K562 (cell line): ENCODE data around the gene PRKCSH. TPM values are rescaled to one million over a fixed set of nuclear protein-coding genes. Genes with fewer than 3 reads are reported as not detected.

ENCODE experiments used
- ATAC-seq: fragments of 200-7000 bp; cut with Tn5 transposase; 3 replicates; pipeline ENCODE4 v1.9.1; 2020; ENCODE audit warnings: moderate library complexity
- BruUV-seq: library from RNA; stranded (reverse); fragments of 400-500 nt; replicated peaks from 2 replicates; lab custom pipeline; 2021; lab: Mats Ljungman, UMichigan
- CTCF ChIA-PET: fragments of 300-600 bp; formaldehyde crosslinking; extraction: SDS; loops from one replicate; lab custom pipeline; 2021; ENCODE audit warnings: low intra/inter-chr PET ratio; lab: Yijun Ruan, JAX
- POLR2A ChIA-PET: fragments of 300-600, 350-650 bp; sonication (Branson Sonifier 250); formaldehyde crosslinking; extraction: SDS; loops from one replicate; lab custom pipeline; 2021; ENCODE audit warnings: antibody characterized with exemption, inconsistent platforms; lab: Yijun Ruan, JAX
- DNase-seq, 4 experiments: peaks; one replicate each; pipeline versions ENCODE4 v3.0.0 to v3.0.0-alpha.2; 2011 to 2018; ENCODE audit warnings: low spot score in 3 of 4, mixed read lengths in 3 of 4; ENCODE audit errors: extremely low read depth in 1 of 4
- FAIRE-seq: peaks from 2 replicates; lab custom pipeline; 2011; peaks lifted over from hg19 to GRCh38; lab: Jason Lieb, UNC
- H2AFZ ChIP-seq: 2 replicates; pipeline ENCODE4 v1.6.0; 2011; ENCODE audit warnings: low read depth, low read length, control low read depth, inconsistent platforms
- H3K27ac ChIP-seq: fragments of 200-600 bp; 3 replicates; pipeline ENCODE4 v1.8.0; 2011; ENCODE audit warnings: low read depth, mild to moderate bottlenecking, control low read depth, inconsistent platforms, low read length, moderate library complexity, mixed read lengths; ENCODE audit errors: extremely low read depth
- H3K27me3 ChIP-seq, 2 experiments: fragments of 300-600 bp in 1 of 2; 2 replicates in 1 of 2; 3 replicates in 1 of 2; pipeline versions ENCODE4 v1.6.0 to v1.8.0; 2011; ENCODE audit warnings: inconsistent platforms in 2 of 2, low read length in 2 of 2, mild to moderate bottlenecking in 1 of 2, mixed read lengths in 1 of 2, moderate library complexity in 1 of 2; ENCODE audit not compliant: control insufficient read depth in 2 of 2, insufficient read depth in 2 of 2
- H3K36me3 ChIP-seq: fragments of 300-600 bp; 3 replicates; pipeline ENCODE4 v1.8.0; 2011; ENCODE audit warnings: mild to moderate bottlenecking, low read length, inconsistent platforms; ENCODE audit not compliant: control insufficient read depth, insufficient read depth
- H3K4me1 ChIP-seq, 2 experiments: fragments of 200-600 bp in 1 of 2; replicated peaks in 1 of 2; 2 replicates in 1 of 2; 3 replicates in 1 of 2; pipeline versions ENCODE4 v1.5.1 to v1.8.0; 2011; ENCODE audit warnings: inconsistent platforms in 2 of 2, low read length in 2 of 2, mild to moderate bottlenecking in 1 of 2, mixed read lengths in 1 of 2, moderate library complexity in 1 of 2; ENCODE audit not compliant: control insufficient read depth in 2 of 2, insufficient read depth in 2 of 2
- H3K4me2 ChIP-seq: 2 replicates; pipeline ENCODE4 v1.6.1; 2011; ENCODE audit warnings: low read length, control low read depth, inconsistent platforms, mixed read lengths; ENCODE audit not compliant: insufficient read depth
- H3K4me3 ChIP-seq: fragments of 200-600 bp; sonication (generic), shearing (Covaris generic); 2 replicates; pipeline ENCODE4 v1.5.1; 2016; ENCODE audit warnings: control low read depth, inconsistent platforms
- H3K79me2 ChIP-seq: fragments of 200-600 bp; 3 replicates; pipeline ENCODE4 v1.8.0; 2011; ENCODE audit warnings: low read length, inconsistent platforms; ENCODE audit not compliant: control insufficient read depth, insufficient read depth
- H3K9ac ChIP-seq, 2 experiments: 2 replicates each; pipeline versions ENCODE4 v1.6.0 to v1.6.1; 2011; ENCODE audit warnings: low read depth in 2 of 2, low read length in 2 of 2, control low read depth in 1 of 2, inconsistent platforms in 1 of 2, mild to moderate bottlenecking in 1 of 2, mixed read lengths in 1 of 2; ENCODE audit not compliant: insufficient read depth in 1 of 2
- H3K9me1 ChIP-seq: one replicate; pipeline ENCODE4 v1.6.0; 2011; ENCODE audit warnings: inconsistent platforms, mild to moderate bottlenecking, low read length, moderate library complexity; ENCODE audit not compliant: control insufficient read depth, insufficient read depth
- H3K9me3 ChIP-seq: replicated peaks from 2 replicates; pipeline ENCODE4 v1.5.1; 2011; ENCODE audit warnings: low read depth, low read length, inconsistent platforms; ENCODE audit not compliant: control insufficient read depth, insufficient read depth
- H4K20me1 ChIP-seq: replicated peaks from 2 replicates; pipeline ENCODE4 v1.6.1; 2011; ENCODE audit warnings: low read length, inconsistent platforms, mixed read lengths; ENCODE audit not compliant: control insufficient read depth, insufficient read depth
- NFYB ChIP-seq: IDR thresholded peaks from 2 replicates; pipeline ENCODE4 v1.6.1; 2011; ENCODE audit warnings: mild to moderate bottlenecking, moderate library complexity; ENCODE audit not compliant: insufficient read length; ENCODE audit errors: extremely low read depth
- WGBS: fragments of 100-300 bp; shearing (Covaris generic); methylation state at CpG from one replicate; pipeline ENCODE4 v1.1.6; 2016; ENCODE audit warnings: low coverage, mixed read lengths; ENCODE audit not compliant: insufficient coverage; ENCODE audit errors: missing lambda C conversion rate; 5-methylcytosine and 5-hydroxymethylcytosine counted together
- in situ Hi-C: fragments of 300-500 bp; cut with MboI; formaldehyde crosslinking; loops from 4 replicates; pipeline ENCODE4 v1.15.0; 2018; ENCODE audit warnings: inconsistent platforms, mixed read lengths
- intact Hi-C: fragments of 100-400 bp; cut with micrococcal nuclease; formaldehyde crosslinking; loops from 2 replicates; pipeline ENCODE4 v1.14.2; 2022
- polyA plus RNA-seq, 8 experiments: library from polyadenylated mRNA; depleted of rRNA in 4 of 8; stranded (reverse) in 5 of 8; unstranded in 3 of 8; fragments of >200 nt; fragmentation: Nextera tagmentation in 2 of 8; fragmentation: Illumina TruSeq in 1 of 8; extraction: Ambion mirVana in 2 of 8; extraction: Trizol in 1 of 8; gene quantifications; 2 replicates each; pipeline versions ENCODE4 v1.2.1 to v1.2.3, GENCODE V29; 2011 to 2014; ENCODE audit warnings: inconsistent platforms in 1 of 8, missing spikeins in 1 of 8
- total RNA-seq, 7 experiments: library from RNA; depleted of rRNA in 6 of 7; stranded (reverse); fragments of >200 nt in 6 of 7; fragmentation: Illumina TruSeq in 2 of 7; extraction: Trizol in 2 of 7; gene quantifications; 2 replicates each; pipeline versions ENCODE4 v1.2.1 to v1.2.3, GENCODE V29; 2011 to 2021; ENCODE audit warnings: low replicate concordance in 1 of 7
- TF ChIP-seq, protein P1 (sequence below): sonication (generic); formaldehyde crosslinking; IDR thresholded peaks from 2 replicates; pipeline ENCODE4 v1.8.1; 2023; ENCODE audit warnings: mild to moderate bottlenecking, missing genetic modification reagents, moderate library complexity
- TF ChIP-seq, protein P2 (sequence below): sonication (generic); formaldehyde crosslinking; IDR thresholded peaks from 2 replicates; pipeline ENCODE4 v1.9.0; 2022; ENCODE audit warnings: mild to moderate bottlenecking, missing genetic modification reagents

PRKCSH gene
- total and polyA plus RNA-seq, 9 of the 15 experiments (the other 6 are each of a cell fraction or from before 2014, with no cell fraction given), result 2.3 to 297 (median 48.1) TPM

DNA sequence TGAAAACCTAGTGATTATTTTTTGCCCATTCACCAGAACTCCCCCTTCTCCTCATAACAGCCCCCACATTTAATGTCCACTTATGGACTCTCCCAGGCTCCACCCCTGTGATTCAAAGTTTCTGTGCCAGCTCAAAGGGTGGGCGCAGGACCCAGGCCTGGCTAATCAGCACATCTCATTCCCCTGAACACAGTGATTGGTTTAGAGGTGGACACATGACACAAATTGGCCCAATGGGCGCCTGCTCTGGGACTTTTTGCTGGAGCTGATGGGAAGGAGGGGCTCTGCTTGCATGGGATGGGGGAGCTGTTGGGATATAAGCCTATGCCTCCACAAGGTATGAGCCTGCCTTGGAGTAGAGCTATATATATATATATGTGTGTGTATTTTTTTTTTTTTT, 45.1 kb upstream of the PRKCSH start:
- no peak for FAIRE-seq
- WGBS, result 37% methylated on average over 2 of the region's 2 CpGs

More for the DNA sequence above, 45.1 kb upstream of the PRKCSH start:
- Histone ChIP-seq H3K4me3 (no peak overlapping the region), H3K4me2 (no peak overlapping the region), H3K36me3 (no peaks in the 10 kb centered on the region), H3K9me1 (no peaks in the 10 kb centered on the region), H3K9ac (no peak overlapping the region), H4K20me1 (no peaks in the 10 kb centered on the region), H3K27me3 (no peaks in the 10 kb centered on the region), H3K4me1 (no peaks in the 10 kb centered on the region; a peak in 2 of 5 replicates), H3K79me2 (no peaks in the 10 kb centered on the region), H2AFZ (no peak overlapping the region), H3K27ac (no peak overlapping the region), H3K9me3 (peaks cover 3% of the 10 kb centered on the region; the same call in 1 of the 2 replicates)
- POLR2A ChIA-PET, result interaction anchor here (0.7 kb wide), 1 partner anchor 9 kb away, joined by 3 read pairs; no protein-coding TSS in a partner anchor
- BruUV-seq, result no TSS peak
- ATAC-seq, result no peak
- CTCF ChIA-PET, result no interaction called here
- peak; percentile 64 for TF ChIP-seq NFYB
- TF ChIP-seq, protein P1, sequence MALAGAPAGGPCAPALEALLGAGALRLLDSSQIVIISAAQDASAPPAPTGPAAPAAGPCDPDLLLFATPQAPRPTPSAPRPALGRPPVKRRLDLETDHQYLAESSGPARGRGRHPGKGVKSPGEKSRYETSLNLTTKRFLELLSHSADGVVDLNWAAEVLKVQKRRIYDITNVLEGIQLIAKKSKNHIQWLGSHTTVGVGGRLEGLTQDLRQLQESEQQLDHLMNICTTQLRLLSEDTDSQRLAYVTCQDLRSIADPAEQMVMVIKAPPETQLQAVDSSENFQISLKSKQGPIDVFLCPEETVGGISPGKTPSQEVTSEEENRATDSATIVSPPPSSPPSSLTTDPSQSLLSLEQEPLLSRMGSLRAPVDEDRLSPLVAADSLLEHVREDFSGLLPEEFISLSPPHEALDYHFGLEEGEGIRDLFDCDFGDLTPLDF (CRISPR knock-in tag), result no peak
- TF ChIP-seq, protein P2, sequence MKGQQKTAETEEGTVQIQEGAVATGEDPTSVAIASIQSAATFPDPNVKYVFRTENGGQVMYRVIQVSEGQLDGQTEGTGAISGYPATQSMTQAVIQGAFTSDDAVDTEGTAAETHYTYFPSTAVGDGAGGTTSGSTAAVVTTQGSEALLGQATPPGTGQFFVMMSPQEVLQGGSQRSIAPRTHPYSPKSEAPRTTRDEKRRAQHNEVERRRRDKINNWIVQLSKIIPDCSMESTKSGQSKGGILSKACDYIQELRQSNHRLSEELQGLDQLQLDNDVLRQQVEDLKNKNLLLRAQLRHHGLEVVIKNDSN (CRISPR knock-in tag), result peak; percentile 73
- intact Hi-C loops, result no loop called here
- in situ Hi-C loops, result no loop called here
- DNase-seq, result peak in 1 of 4 experiments; percentile 11
